ENCODE measurements around the gene DNAH3. TPM values are rescaled to one million over a fixed set of nuclear protein-coding genes. Genes with fewer than 3 reads are reported as not detected.

Gene DNAH3
- total RNA-seq, 1 experiment from 2014 or later: 4.4 TPM

- TF ChIP-seq CTCF (IDR thresholded peaks at IDR 0.05; ENCODE audit: insufficient read depth in 1 of 2, low read depth in 1 of 2, low read length in 1 of 2, severe bottlenecking in 1 of 2, unreplicated experiment in 1 of 2): peak; percentile 61 to 64
- no peak overlapping the region for H3K27ac Mint-ChIP-seq (ENCODE audit: unreplicated experiment)
- DNase-seq: peak; percentile 50 to 73
- H3K36me3 Mint-ChIP-seq (ENCODE audit: insufficient read depth, unreplicated experiment): no peaks in the 10 kb centered on the region
- intact Hi-C loops (cut with micrococcal nuclease; ENCODE audit: unreplicated experiment): loop anchor here (1.0 to 5.0 kb wide), 3 partner anchors 181 to 284 kb away; partner anchors contain the start of genes DCUN1D3 and LYRM1
- H3K4me1 Mint-ChIP-seq (ENCODE audit: low read depth, unreplicated experiment): no peaks in the 10 kb centered on the region
- H3K9me3 ChIP-seq: no peaks in the 10 kb centered on the region
- H3K4me1 ChIP-seq: no peaks in the 10 kb centered on the region
- H3K27me3 Mint-ChIP-seq (ENCODE audit: insufficient read depth, unreplicated experiment): no peaks in the 10 kb centered on the region
- no peaks in the 10 kb centered on the region for H3K9me3 Mint-ChIP-seq (ENCODE audit: unreplicated experiment)
- no peaks in the 10 kb centered on the region for H3K36me3 ChIP-seq (ENCODE audit: control insufficient read depth, insufficient read depth, low read length)
- no peak overlapping the region for H3K4me3 Mint-ChIP-seq (ENCODE audit: unreplicated experiment)
- ChIA-PET CTCF (interaction anchor here (0.6 kb wide), 2 partner anchors 13 to 146 kb away, joined by 3 read pairs; no protein-coding TSS in a partner anchor), POLR2A (no interaction called here)
- H3K4me3 ChIP-seq (ENCODE audit: low read depth, low read length): no peak overlapping the region
- BruUV-seq (replicated peaks): no TSS peak
- no peaks in the 10 kb centered on the region for H3K27me3 ChIP-seq (replicated peaks; ENCODE audit: control insufficient read depth, insufficient read depth, low read length)
Observed at GRCh38 chr16:21083729-21084268, 66.8 kb downstream of the DNAH3 start.

- BruUV-seq (replicated peaks): no TSS peak
- Mint-ChIP-seq H3K9me3 (ENCODE audit: unreplicated experiment) (no peaks in the 10 kb centered on the region), H3K27me3 (ENCODE audit: insufficient read depth, unreplicated experiment) (no peaks in the 10 kb centered on the region), H3K36me3 (ENCODE audit: insufficient read depth, unreplicated experiment) (no peaks in the 10 kb centered on the region), H3K27ac (ENCODE audit: unreplicated experiment) (no peak overlapping the region), H3K4me1 (ENCODE audit: low read depth, unreplicated experiment) (no peaks in the 10 kb centered on the region), H3K4me3 (ENCODE audit: unreplicated experiment) (no peak overlapping the region)
- no peak for DNase-seq
- no peak for TF ChIP-seq CTCF (IDR thresholded peaks at IDR 0.05; ENCODE audit: insufficient read depth in 1 of 2, low read depth in 1 of 2, low read length in 1 of 2, severe bottlenecking in 1 of 2, unreplicated experiment in 1 of 2)
- Histone ChIP-seq H3K27me3 (replicated peaks; ENCODE audit: control insufficient read depth, insufficient read depth, low read length) (no peaks in the 10 kb centered on the region), H3K36me3 (ENCODE audit: control insufficient read depth, insufficient read depth, low read length) (no peaks in the 10 kb centered on the region), H3K9me3 (no peaks in the 10 kb centered on the region), H3K4me3 (ENCODE audit: low read depth, low read length) (no peak overlapping the region), H3K4me1 (no peaks in the 10 kb centered on the region)
- intact Hi-C loops (cut with micrococcal nuclease; ENCODE audit: unreplicated experiment): loop anchor here (5.0 kb wide), 1 partner anchor 179 kb away; the partner anchor contains the start of genes DCUN1D3 and LYRM1
- ChIA-PET POLR2A (interaction anchor here (0.7 kb wide), 1 partner anchor 391 kb away, joined by 6 read pairs; no protein-coding TSS in a partner anchor), CTCF (interaction anchor here (1.2 kb wide), 1 partner anchor 282 kb away, joined by 3 read pairs; no protein-coding TSS in a partner anchor)
Observed at GRCh38 chr16:21081329-21081728, 69.3 kb downstream of the DNAH3 start.

GRCh38 chr16:21078563-21078962 lies 72.1 kb downstream of the DNAH3 start:
- Histone ChIP-seq H3K27me3 (replicated peaks; ENCODE audit: control insufficient read depth, insufficient read depth, low read length) (no peaks in the 10 kb centered on the region), H3K4me1 (no peaks in the 10 kb centered on the region), H3K36me3 (ENCODE audit: control insufficient read depth, insufficient read depth, low read length) (no peaks in the 10 kb centered on the region), H3K4me3 (ENCODE audit: low read depth, low read length) (no peak overlapping the region), H3K9me3 (no peaks in the 10 kb centered on the region)
- Mint-ChIP-seq H3K4me1 (ENCODE audit: low read depth, unreplicated experiment) (no peaks in the 10 kb centered on the region), H3K27ac (ENCODE audit: unreplicated experiment) (no peak overlapping the region), H3K9me3 (ENCODE audit: unreplicated experiment) (no peaks in the 10 kb centered on the region), H3K27me3 (ENCODE audit: insufficient read depth, unreplicated experiment) (no peaks in the 10 kb centered on the region), H3K4me3 (ENCODE audit: unreplicated experiment) (no peak overlapping the region), H3K36me3 (ENCODE audit: insufficient read depth, unreplicated experiment) (no peaks in the 10 kb centered on the region)
- no peak for TF ChIP-seq CTCF (IDR thresholded peaks at IDR 0.05; ENCODE audit: insufficient read depth in 1 of 2, low read depth in 1 of 2, low read length in 1 of 2, severe bottlenecking in 1 of 2, unreplicated experiment in 1 of 2)
- DNase-seq: no peak
- BruUV-seq (replicated peaks): no TSS peak
- POLR2A ChIA-PET: no interaction called here
- CTCF ChIA-PET: no interaction called here
- intact Hi-C loops (cut with micrococcal nuclease; ENCODE audit: unreplicated experiment): no loop called here

All from Caco-2 (cell line).